Neural cell (in vitro differentiated cells): Measurements from ENCODE around the gene TUBA4B. TPM values are rescaled to one million over a fixed set of nuclear protein-coding genes. Genes with fewer than 3 reads are reported as not detected.

Source experiments
- H2AFZ ChIP-seq: fragments of 200-600, 300-800 bp; sonication (generic), shearing (Covaris generic); 2 replicates; pipeline ENCODE4 v1.6.0; 2014; ENCODE audit warnings: low read depth, mild to moderate bottlenecking, antibody characterized with exemption, low read length, moderate library complexity
- H3F3A ChIP-seq: fragments of 200-600 bp; shearing (Covaris generic); 2 replicates; pipeline ENCODE4 v1.6.1; 2016; ENCODE audit warnings: mild to moderate bottlenecking, moderate library complexity, mixed read lengths, antibody characterized with exemption, low read length; ENCODE audit not compliant: insufficient read depth, poor library complexity, severe bottlenecking
- H3K27ac ChIP-seq: fragments of 200-600, 300-800 bp; sonication (generic), shearing (Covaris generic); 2 replicates; pipeline ENCODE4 v1.5.1; 2014; ENCODE audit warnings: mild to moderate bottlenecking, low read length, moderate library complexity
- H3K27me3 ChIP-seq: fragments of 300-800, 200-600 bp; sonication (generic), shearing (Covaris generic); 2 replicates; pipeline ENCODE4 v1.6.0; 2014; ENCODE audit warnings: mild to moderate bottlenecking, low read depth, low read length, moderate library complexity; ENCODE audit not compliant: insufficient read depth
- H3K36me3 ChIP-seq: fragments of 300-800, 200-600 bp; sonication (generic), shearing (Covaris generic); 2 replicates; pipeline ENCODE4 v1.5.1; 2014; ENCODE audit warnings: mild to moderate bottlenecking, antibody characterized with exemption, low read length, moderate library complexity; ENCODE audit not compliant: insufficient read depth
- H3K4me2 ChIP-seq: fragments of 300-800, 200-600 bp; sonication (generic), shearing (Covaris generic); 2 replicates; pipeline ENCODE4 v1.6.0; 2014; ENCODE audit warnings: mild to moderate bottlenecking, low read length
- H3K4me3 ChIP-seq: fragments of 300-800, 200-600 bp; sonication (generic), shearing (Covaris generic); 2 replicates; pipeline ENCODE4 v1.5.1; 2014; ENCODE audit warnings: mild to moderate bottlenecking, low read length, moderate library complexity
- H3K79me2 ChIP-seq: fragments of 200-600 bp; shearing (Covaris generic); replicated peaks from 2 replicates; pipeline ENCODE4 v1.6.0; 2014; ENCODE audit warnings: mild to moderate bottlenecking, low read length, moderate library complexity; ENCODE audit not compliant: insufficient read depth
- H3K9ac ChIP-seq: fragments of 300-800, 200-600 bp; sonication (generic), shearing (Covaris generic); 2 replicates; pipeline ENCODE4 v1.6.1; 2016; ENCODE audit warnings: mild to moderate bottlenecking, low read length, mixed read lengths
- H3K9me2 ChIP-seq: fragments of 200-600 bp; shearing (Covaris generic); 2 replicates; pipeline ENCODE4 v1.6.1; 2016; ENCODE audit warnings: mild to moderate bottlenecking, low read length, mixed read lengths; ENCODE audit not compliant: insufficient read depth
- H3K9me3 ChIP-seq: fragments of 200-600, 300-800 bp; sonication (generic), shearing (Covaris generic); 2 replicates; pipeline ENCODE4 v1.6.1; 2016; ENCODE audit warnings: mild to moderate bottlenecking, mixed run types, low read length, moderate library complexity, mixed read lengths
- H4K20me1 ChIP-seq: fragments of 200-600 bp; shearing (Covaris generic); 2 replicates; pipeline ENCODE4 v1.6.1; 2016; ENCODE audit warnings: mild to moderate bottlenecking, mixed run types; ENCODE audit not compliant: insufficient read depth
- EP300 ChIP-seq: fragments of 450-650 bp; conservative IDR thresholded peaks from 2 replicates; pipeline ENCODE4 v1.6.1; 2014; ENCODE audit warnings: antibody characterized with exemption, mild to moderate bottlenecking, moderate library complexity; ENCODE audit not compliant: poor library complexity, severe bottlenecking
- EZH2 ChIP-seq: fragments of 200-600, 300-800 bp; shearing (Covaris generic), sonication (generic); IDR thresholded peaks from 2 replicates; pipeline ENCODE4 v1.6.1; 2014; ENCODE audit warnings: antibody characterized with exemption, low read length, borderline replicate concordance, mild to moderate bottlenecking; ENCODE audit not compliant: insufficient read depth, poor library complexity, severe bottlenecking
- MXI1 ChIP-seq: fragments of 450-650 bp; conservative IDR thresholded peaks from 2 replicates; pipeline ENCODE4 v1.6.1; 2014; ENCODE audit warnings: antibody characterized with exemption, mild to moderate bottlenecking; ENCODE audit not compliant: poor library complexity, severe bottlenecking
- POLR2AphosphoS5 ChIP-seq: IDR thresholded peaks from 2 replicates; pipeline ENCODE4 v1.6.1; 2012
- RAD21 ChIP-seq: fragments of 450-650 bp; conservative IDR thresholded peaks from 2 replicates; pipeline ENCODE4 v1.6.1; 2014; ENCODE audit warnings: antibody characterized with exemption, mild to moderate bottlenecking, moderate library complexity
- SMC3 ChIP-seq: fragments of 450-650 bp; conservative IDR thresholded peaks from 2 replicates; pipeline ENCODE4 v1.6.1; 2014; ENCODE audit warnings: antibody characterized with exemption, mild to moderate bottlenecking, moderate library complexity; ENCODE audit not compliant: poor library complexity
- TAF1 ChIP-seq: IDR thresholded peaks from 2 replicates; pipeline ENCODE4 v1.6.1; 2012; ENCODE audit warnings: low read depth
- polyA plus RNA-seq: library from polyadenylated mRNA; depleted of rRNA; stranded (reverse); fragments of >200 nt; gene quantifications from 2 replicates; pipeline ENCODE4 v1.2.3, GENCODE V29; 2014
- TF ChIP-seq, protein P1 (sequence below): fragments of 450-650 bp; IDR thresholded peaks from 2 replicates; pipeline ENCODE4 v1.5.1; 2014; ENCODE audit warnings: antibody characterized with exemption, mild to moderate bottlenecking, moderate library complexity; ENCODE audit not compliant: poor library complexity, severe bottlenecking
- TF ChIP-seq, protein P2 (sequence below): IDR thresholded peaks from 2 replicates; pipeline ENCODE4 v1.6.1; 2012; ENCODE audit warnings: borderline replicate concordance

The TUBA4B gene
- polyA plus RNA-seq, 1 donor from 2014 or later, result not detected

DNA sequence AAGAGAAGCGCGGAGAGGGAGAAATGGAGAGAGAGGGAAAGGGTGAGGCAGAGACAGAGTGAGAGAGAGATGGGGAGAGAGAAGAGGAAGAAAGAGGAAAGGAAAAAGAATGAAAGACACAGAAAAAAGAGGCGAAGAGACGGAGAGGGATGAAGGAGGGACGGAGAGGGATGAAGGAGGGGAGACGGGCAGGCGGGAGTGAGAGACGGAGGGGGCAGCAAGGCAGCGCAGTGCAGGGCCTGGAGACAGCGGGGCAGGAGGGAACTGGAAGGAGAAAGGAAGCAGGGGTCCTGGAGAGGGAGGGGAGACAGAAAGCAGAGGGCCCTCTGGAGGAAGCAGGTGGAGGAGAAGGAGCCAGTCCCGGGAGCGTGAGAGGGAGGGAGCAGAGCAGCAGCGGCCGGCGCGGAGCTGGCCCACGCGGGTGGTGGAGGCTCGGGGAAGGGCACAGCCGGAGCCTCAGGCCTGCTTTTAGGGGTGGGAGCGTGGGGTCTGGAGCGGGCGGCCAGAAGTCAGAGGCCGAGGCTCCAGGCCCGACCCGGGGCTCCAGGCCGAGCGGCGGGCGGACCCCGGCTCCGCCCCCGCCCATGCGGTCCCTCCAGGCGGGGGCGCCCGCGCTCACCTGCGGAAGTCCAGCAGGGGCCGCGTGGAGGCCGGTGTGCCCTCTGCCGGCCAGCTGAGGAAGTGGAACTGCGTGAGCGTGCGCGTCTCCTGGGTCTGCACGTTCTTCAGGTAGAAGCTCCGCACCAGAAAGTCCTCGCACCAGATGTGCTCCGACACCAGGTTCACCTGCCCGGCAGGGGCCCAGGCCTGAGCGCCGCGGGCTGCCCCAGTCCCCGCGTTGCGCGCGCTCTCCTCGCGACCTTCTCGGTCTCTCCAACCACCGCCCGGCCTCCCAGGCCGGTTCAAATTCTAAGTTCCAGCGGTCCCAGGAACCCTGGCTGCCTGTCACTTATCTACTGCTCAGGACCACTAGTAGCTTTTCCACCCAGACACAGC lies 41.6 kb downstream of the TUBA4B start:
- no peaks in the 10 kb centered on the region for H3K9me3 ChIP-seq
- H3K4me3 ChIP-seq, result peak overlapping the region; percentile 43
- peak overlapping the region; percentile 24 for H3K9ac ChIP-seq
- no peaks in the 10 kb centered on the region for H3F3A ChIP-seq
- H3K36me3 ChIP-seq, result peaks cover 5% of the 10 kb centered on the region
- no peaks in the 10 kb centered on the region for H3K79me2 ChIP-seq
- H3K27ac ChIP-seq, result no peak overlapping the region
- H2AFZ ChIP-seq, result no peak overlapping the region
- no peaks in the 10 kb centered on the region for H3K27me3 ChIP-seq
- H3K4me2 ChIP-seq, result no peak overlapping the region
- H4K20me1 ChIP-seq, result no peaks in the 10 kb centered on the region
- TF ChIP-seq TAF1 (no peak), SMC3 (peak; percentile 90), RAD21 (peak; percentile 77), EP300 (no peak), MXI1 (peak; percentile 52), EZH2 (no peak), POLR2AphosphoS5 (no peak)
- TF ChIP-seq, protein P1, sequence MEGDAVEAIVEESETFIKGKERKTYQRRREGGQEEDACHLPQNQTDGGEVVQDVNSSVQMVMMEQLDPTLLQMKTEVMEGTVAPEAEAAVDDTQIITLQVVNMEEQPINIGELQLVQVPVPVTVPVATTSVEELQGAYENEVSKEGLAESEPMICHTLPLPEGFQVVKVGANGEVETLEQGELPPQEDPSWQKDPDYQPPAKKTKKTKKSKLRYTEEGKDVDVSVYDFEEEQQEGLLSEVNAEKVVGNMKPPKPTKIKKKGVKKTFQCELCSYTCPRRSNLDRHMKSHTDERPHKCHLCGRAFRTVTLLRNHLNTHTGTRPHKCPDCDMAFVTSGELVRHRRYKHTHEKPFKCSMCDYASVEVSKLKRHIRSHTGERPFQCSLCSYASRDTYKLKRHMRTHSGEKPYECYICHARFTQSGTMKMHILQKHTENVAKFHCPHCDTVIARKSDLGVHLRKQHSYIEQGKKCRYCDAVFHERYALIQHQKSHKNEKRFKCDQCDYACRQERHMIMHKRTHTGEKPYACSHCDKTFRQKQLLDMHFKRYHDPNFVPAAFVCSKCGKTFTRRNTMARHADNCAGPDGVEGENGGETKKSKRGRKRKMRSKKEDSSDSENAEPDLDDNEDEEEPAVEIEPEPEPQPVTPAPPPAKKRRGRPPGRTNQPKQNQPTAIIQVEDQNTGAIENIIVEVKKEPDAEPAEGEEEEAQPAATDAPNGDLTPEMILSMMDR, result peak; percentile 96
- TF ChIP-seq, protein P2, sequence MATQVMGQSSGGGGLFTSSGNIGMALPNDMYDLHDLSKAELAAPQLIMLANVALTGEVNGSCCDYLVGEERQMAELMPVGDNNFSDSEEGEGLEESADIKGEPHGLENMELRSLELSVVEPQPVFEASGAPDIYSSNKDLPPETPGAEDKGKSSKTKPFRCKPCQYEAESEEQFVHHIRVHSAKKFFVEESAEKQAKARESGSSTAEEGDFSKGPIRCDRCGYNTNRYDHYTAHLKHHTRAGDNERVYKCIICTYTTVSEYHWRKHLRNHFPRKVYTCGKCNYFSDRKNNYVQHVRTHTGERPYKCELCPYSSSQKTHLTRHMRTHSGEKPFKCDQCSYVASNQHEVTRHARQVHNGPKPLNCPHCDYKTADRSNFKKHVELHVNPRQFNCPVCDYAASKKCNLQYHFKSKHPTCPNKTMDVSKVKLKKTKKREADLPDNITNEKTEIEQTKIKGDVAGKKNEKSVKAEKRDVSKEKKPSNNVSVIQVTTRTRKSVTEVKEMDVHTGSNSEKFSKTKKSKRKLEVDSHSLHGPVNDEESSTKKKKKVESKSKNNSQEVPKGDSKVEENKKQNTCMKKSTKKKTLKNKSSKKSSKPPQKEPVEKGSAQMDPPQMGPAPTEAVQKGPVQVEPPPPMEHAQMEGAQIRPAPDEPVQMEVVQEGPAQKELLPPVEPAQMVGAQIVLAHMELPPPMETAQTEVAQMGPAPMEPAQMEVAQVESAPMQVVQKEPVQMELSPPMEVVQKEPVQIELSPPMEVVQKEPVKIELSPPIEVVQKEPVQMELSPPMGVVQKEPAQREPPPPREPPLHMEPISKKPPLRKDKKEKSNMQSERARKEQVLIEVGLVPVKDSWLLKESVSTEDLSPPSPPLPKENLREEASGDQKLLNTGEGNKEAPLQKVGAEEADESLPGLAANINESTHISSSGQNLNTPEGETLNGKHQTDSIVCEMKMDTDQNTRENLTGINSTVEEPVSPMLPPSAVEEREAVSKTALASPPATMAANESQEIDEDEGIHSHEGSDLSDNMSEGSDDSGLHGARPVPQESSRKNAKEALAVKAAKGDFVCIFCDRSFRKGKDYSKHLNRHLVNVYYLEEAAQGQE, result no peak
- no peaks in the 10 kb centered on the region for H3K9me2 ChIP-seq

DNA sequence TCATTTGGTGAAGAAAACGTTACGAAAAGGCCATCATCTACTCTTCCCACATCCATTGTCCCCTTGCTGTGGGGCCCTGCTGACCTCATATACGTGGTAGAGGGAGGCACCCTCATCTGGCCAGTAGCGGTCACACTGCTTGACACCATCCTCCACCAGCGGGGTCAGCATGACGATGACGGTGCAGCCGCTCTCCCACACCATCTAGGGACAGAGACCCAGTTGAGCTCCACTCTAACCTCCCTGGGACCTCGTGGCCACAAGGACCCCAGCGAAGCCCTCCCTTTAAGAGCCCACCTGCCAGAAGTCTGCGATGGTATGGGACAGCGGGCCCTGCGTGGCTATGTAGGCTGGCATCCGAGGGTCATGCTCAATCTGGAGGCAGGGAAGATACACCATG lies 43.1 kb downstream of the TUBA4B start:
- Histone ChIP-seq H2AFZ (no peak overlapping the region), H3K27ac (no peak overlapping the region), H3K79me2 (no peaks in the 10 kb centered on the region), H3K36me3 (peaks cover 5% of the 10 kb centered on the region), H3K9me2 (no peaks in the 10 kb centered on the region), H3K4me2 (no peak overlapping the region), H3F3A (no peaks in the 10 kb centered on the region), H4K20me1 (no peaks in the 10 kb centered on the region), H3K27me3 (no peaks in the 10 kb centered on the region), H3K4me3 (no peak overlapping the region), H3K9me3 (no peaks in the 10 kb centered on the region), H3K9ac (no peak overlapping the region)
- TF ChIP-seq, protein P1, result no peak
- no peak for TF ChIP-seq RAD21
- no peak for TF ChIP-seq MXI1
- TF ChIP-seq TAF1, result no peak
